HepG2 (cell line): ENCODE measurements around the gene SYCE3. TPM values are rescaled to one million over a fixed set of nuclear protein-coding genes. Genes with fewer than 3 reads are reported as not detected.
A peak's percentile ranks its signal among the peaks of the same experiment; 100 is the strongest.

Experiments used
- AHDC1 ChIP-seq: sonication (generic); formaldehyde crosslinking; IDR thresholded peaks from 2 replicates; pipeline ENCODE4 v1.5.1; 2020; ENCODE audit warnings: mild to moderate bottlenecking, missing genetic modification reagents, borderline replicate concordance
- ATF3 ChIP-seq: sonication (generic); formaldehyde crosslinking; IDR thresholded peaks from 2 replicates; pipeline ENCODE4 v1.4.0; 2020; ENCODE audit warnings: missing genetic modification reagents
- BRCA1 ChIP-seq: sonication (generic); formaldehyde crosslinking; IDR thresholded peaks from 2 replicates; pipeline ENCODE4 v1.4.0; 2020; ENCODE audit warnings: missing genetic modification reagents
- FOXP1 ChIP-seq, 2 experiments: fragments of 450-650 bp in 1 of 2; IDR thresholded peaks; 2 replicates each; pipeline ENCODE4 v1.6.1; 2017 to 2018; ENCODE audit warnings: antibody characterized with exemption in 1 of 2
- HOXA9 ChIP-seq: sonication (generic); formaldehyde crosslinking; IDR thresholded peaks from 2 replicates; pipeline ENCODE4 v1.8.1; 2022; ENCODE audit warnings: missing genetic modification reagents, mild to moderate bottlenecking, moderate library complexity, borderline replicate concordance
- KAT7 ChIP-seq: IDR thresholded peaks from 2 replicates; pipeline ENCODE4 v1.6.1; 2018; ENCODE audit warnings: borderline replicate concordance, missing compliant biosample characterization
- KLF13 ChIP-seq: sonication (generic); formaldehyde crosslinking; IDR thresholded peaks from 2 replicates; pipeline ENCODE4 v1.4.0; 2020; ENCODE audit warnings: mild to moderate bottlenecking, missing genetic modification reagents
- LRRFIP1 ChIP-seq: sonication (generic); formaldehyde crosslinking; conservative IDR thresholded peaks from 2 replicates; pipeline ENCODE4 v1.4.0; 2020; ENCODE audit warnings: missing genetic modification reagents
- MED8 ChIP-seq: sonication (generic); formaldehyde crosslinking; IDR thresholded peaks from 2 replicates; pipeline ENCODE4 v1.8.1; 2023; ENCODE audit warnings: mild to moderate bottlenecking, missing genetic modification reagents; ENCODE audit not compliant: insufficient replicate concordance
- NFE2L1 ChIP-seq: sonication (generic); formaldehyde crosslinking; IDR thresholded peaks from 2 replicates; pipeline ENCODE4 v1.4.0; 2020; ENCODE audit warnings: missing genetic modification reagents, mild to moderate bottlenecking, borderline replicate concordance
- PHF21A ChIP-seq: sonication (generic); formaldehyde crosslinking; IDR thresholded peaks from 2 replicates; pipeline ENCODE4 v1.5.0; 2020; ENCODE audit warnings: mild to moderate bottlenecking, missing genetic modification reagents
- RORA ChIP-seq: sonication (generic); formaldehyde crosslinking; IDR thresholded peaks from 2 replicates; pipeline ENCODE4 v1.5.0; 2020; ENCODE audit warnings: mild to moderate bottlenecking, missing genetic modification reagents, moderate library complexity
- ZBTB10 ChIP-seq: sonication (generic); formaldehyde crosslinking; IDR thresholded peaks from 2 replicates; pipeline ENCODE4 v1.4.0; 2020; ENCODE audit warnings: missing genetic modification reagents, borderline replicate concordance
- ZBTB26 ChIP-seq: IDR thresholded peaks from 2 replicates; pipeline ENCODE4 v1.6.1; 2016; ENCODE audit warnings: missing compliant biosample characterization, missing genetic modification reagents, borderline replicate concordance
- ZNF263 ChIP-seq: sonication (generic); formaldehyde crosslinking; IDR thresholded peaks from 2 replicates; pipeline ENCODE4 v1.4.0; 2020; ENCODE audit warnings: missing genetic modification reagents
- ZNF619 ChIP-seq: sonication (generic); formaldehyde crosslinking; IDR thresholded peaks from 2 replicates; pipeline ENCODE4 v1.4.0; 2020; ENCODE audit warnings: mild to moderate bottlenecking, missing genetic modification reagents
- ZNF766 ChIP-seq: sonication (generic); formaldehyde crosslinking; IDR thresholded peaks from 2 replicates; pipeline ENCODE4 v1.5.0; 2020; ENCODE audit warnings: missing genetic modification reagents, borderline replicate concordance
- polyA plus RNA-seq, 8 experiments: library from polyadenylated mRNA; depleted of rRNA in 3 of 8; stranded (reverse) in 7 of 8; unstranded in 1 of 8; fragments of >200 nt; fragmentation: Illumina TruSeq in 4 of 8; extraction: Trizol in 4 of 8; gene quantifications; 2 replicates each; pipeline versions ENCODE4 v1.2.1 to v1.2.3, GENCODE V29; 2011 to 2016; ENCODE audit warnings: low read depth in 4 of 8, missing spikeins in 1 of 8, mixed read lengths in 1 of 8; ENCODE audit not compliant: insufficient read depth in 1 of 8
- total RNA-seq, 5 experiments: library from RNA; depleted of rRNA; stranded (reverse); fragments of >200 nt; fragmentation: Illumina TruSeq; extraction: Trizol; gene quantifications; 2 replicates each; pipeline ENCODE4 v1.2.3, GENCODE V29; 2016; ENCODE audit warnings: low read depth in 1 of 5

Gene SYCE3
- total and polyA plus RNA-seq, 2 of the 13 experiments (the other 11 are each of a cell fraction or from before 2014, with no cell fraction given): not detected

- no peak for TF ChIP-seq LRRFIP1 (CRISPR knock-in tag)
- TF ChIP-seq KLF13 (CRISPR knock-in tag): no peak
- no peak for TF ChIP-seq ZNF766 (CRISPR knock-in tag)
- no peak for TF ChIP-seq ATF3 (CRISPR knock-in tag)
- TF ChIP-seq HOXA9 (CRISPR knock-in tag): no peak
- no peak for TF ChIP-seq ZNF619
- TF ChIP-seq NFE2L1 (CRISPR knock-in tag): no peak
- TF ChIP-seq BRCA1: 0 out of 2 replicates have a peak, but pooled peaks have one; percentile 18
- TF ChIP-seq RORA (CRISPR knock-in tag): no peak
- no peak for TF ChIP-seq AHDC1 (CRISPR knock-in tag)
- TF ChIP-seq ZNF263 (CRISPR knock-in tag): no peak
- TF ChIP-seq KAT7 (CRISPR knock-in tag): no peak
- no peak for TF ChIP-seq PHF21A (CRISPR knock-in tag)
- no peak for TF ChIP-seq MED8 (CRISPR knock-in tag)
- no peak for TF ChIP-seq ZBTB26 (CRISPR knock-in tag)
- no peak for TF ChIP-seq FOXP1 (IDR thresholded peaks at IDR 0.05)
- no peak for TF ChIP-seq FOXP1 (CRISPR knock-in tag; IDR thresholded peaks at IDR 0.05)
- 0 out of 2 replicates have a peak, but pooled peaks have one; percentile 36 for TF ChIP-seq ZBTB10
Observed at GRCh38 chr22:50507421-50507990, 55.2 kb downstream of the SYCE3 start, which contains the start of gene LMF2 (continued).
